Hepatocyte (in vitro differentiated cells): ENCODE data around the gene MYO3A.

ENCODE experiments used
- EZH2 ChIP-seq: fragments of 200-600 bp; sonication (generic); IDR thresholded peaks from 2 replicates; pipeline ENCODE4 v1.6.1; 2016; ENCODE audit warnings: antibody characterized with exemption, mild to moderate bottlenecking, borderline replicate concordance
- TF ChIP-seq, protein P1 (sequence below): fragments of 200-600 bp; sonication (generic); IDR thresholded peaks from 2 replicates; pipeline ENCODE4 v1.5.1; 2016; ENCODE audit warnings: antibody characterized with exemption, mild to moderate bottlenecking; ENCODE audit not compliant: poor library complexity

DNA sequence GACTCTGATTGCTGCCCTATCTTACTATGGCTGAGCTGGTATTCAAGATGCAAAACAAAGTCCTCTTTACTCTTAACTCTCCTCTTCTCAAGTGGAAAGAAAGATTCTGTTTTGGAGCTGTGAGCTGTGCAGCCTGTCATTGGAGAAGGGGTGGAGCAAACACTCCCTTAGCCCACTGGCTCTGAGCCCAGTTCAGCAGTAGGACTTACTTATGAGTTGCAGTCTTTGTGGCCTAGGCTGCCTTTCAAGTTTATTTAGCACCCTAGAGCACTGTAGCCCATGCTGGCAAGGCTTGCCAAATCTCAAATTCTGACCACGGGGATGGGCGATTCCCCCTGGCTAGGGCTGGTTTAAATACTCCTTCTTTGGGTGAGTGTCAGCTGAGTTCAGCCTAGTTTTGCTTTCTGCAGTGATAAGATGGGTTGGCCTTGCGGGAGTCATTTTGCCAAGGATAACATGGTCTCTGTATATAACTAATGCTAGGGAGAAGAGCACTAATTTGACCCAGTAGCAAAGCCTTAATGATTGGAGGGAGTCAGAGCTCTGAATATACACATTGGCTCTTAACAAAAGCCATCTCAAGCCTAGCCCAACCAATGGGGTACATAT is 110.2 kb downstream of the MYO3A start:
- TF ChIP-seq, protein P1, sequence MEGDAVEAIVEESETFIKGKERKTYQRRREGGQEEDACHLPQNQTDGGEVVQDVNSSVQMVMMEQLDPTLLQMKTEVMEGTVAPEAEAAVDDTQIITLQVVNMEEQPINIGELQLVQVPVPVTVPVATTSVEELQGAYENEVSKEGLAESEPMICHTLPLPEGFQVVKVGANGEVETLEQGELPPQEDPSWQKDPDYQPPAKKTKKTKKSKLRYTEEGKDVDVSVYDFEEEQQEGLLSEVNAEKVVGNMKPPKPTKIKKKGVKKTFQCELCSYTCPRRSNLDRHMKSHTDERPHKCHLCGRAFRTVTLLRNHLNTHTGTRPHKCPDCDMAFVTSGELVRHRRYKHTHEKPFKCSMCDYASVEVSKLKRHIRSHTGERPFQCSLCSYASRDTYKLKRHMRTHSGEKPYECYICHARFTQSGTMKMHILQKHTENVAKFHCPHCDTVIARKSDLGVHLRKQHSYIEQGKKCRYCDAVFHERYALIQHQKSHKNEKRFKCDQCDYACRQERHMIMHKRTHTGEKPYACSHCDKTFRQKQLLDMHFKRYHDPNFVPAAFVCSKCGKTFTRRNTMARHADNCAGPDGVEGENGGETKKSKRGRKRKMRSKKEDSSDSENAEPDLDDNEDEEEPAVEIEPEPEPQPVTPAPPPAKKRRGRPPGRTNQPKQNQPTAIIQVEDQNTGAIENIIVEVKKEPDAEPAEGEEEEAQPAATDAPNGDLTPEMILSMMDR: no peak
- TF ChIP-seq EZH2: no peak
